Activated T-cell treated with anti-CD3 and anti-CD28 coated beads for 4 hours (primary cell): Measurements from ENCODE around the gene SRGAP3.

Source experiments
- DNase-seq: peaks from one replicate; pipeline ENCODE4 v3.0.0-alpha.2; 2020

Gene SRGAP3

GRCh38 chr3:8981296-8981695 is 268.1 kb downstream of the SRGAP3 start:
- no peak for DNase-seq

DNA sequence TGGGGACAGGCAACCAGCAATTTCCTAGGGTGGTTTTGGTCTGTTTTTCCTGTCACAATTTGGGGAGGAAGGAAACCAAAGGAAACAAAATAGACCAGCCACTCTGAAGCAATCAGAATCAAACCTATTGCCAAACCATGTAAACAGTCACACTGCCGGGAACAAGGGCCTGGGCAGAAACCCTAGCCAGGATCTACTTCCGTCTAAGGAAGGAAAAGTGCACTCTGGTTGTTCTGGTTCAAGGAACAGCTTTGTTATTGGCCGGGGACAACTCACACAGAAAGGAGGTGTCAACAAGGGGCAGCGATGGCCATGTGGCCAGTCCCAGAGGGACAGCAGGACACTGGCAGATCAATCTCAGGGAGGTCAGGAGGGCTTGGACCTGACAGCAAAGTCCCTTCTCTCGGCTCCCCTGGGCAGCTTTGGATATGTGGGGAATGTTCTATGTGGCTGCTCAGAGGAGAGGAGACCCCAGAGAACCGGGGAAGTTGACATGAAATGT is 268.6 kb downstream of the SRGAP3 start:
- DNase-seq = no peak

DNA sequence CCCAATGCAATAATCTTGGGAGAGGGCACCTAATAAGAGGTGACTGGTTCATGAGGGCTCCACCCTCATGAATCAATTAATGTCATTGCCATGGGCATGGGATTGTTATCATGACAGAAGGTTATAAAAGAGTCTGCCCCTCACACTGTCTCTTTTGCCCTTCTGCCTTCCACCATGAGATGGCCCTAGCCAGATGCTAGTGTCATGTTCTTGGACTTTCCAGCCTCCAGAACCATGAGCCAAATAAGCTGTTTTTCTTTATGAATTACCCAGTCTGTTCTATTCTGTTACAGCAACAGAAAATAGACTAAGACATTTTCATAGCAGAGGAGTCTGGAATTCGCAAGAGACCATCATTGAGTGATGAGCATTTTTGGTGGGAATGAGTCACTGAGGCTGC is 270.2 kb downstream of the SRGAP3 start:
- DNase-seq = no peak

GRCh38 chr3:8978551-8978950 is 270.9 kb downstream of the SRGAP3 start:
- DNase-seq = no peak

DNA sequence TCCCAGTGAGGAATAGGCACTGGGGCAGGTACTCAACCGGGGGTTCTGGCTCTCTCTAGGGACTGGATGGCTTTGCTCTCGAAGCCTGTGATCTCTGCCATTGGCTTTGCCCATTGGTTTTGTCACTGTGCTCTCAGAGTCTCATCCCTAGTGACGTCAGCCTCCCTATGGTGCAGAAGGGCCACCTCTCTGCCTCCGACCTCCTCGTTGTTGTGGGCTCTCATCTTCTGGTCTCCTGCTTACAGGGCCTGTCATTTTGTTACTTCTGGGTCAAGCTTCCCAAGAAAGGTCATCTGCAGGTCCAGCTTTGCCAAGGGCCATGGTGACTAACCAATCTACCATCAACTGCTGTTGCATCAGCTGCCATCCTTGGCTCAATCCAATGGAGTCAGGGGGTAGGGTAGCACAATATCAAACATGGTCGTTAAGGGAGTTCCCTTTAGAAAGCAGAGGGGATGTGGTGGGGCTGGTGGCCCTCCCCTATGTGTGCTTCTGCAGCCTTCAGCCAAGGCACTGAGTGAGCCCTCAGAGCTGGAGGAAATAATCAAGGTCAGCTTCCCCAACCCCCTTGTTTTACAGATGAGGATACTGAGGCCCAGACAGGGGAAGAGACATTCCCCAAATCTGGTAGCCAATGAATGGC is 272.8 kb downstream of the SRGAP3 start:
- no peak for DNase-seq

GRCh38 chr3:8975081-8976020 is 274.1 kb downstream of the SRGAP3 start:
- DNase-seq = no peak

- DNase-seq = no peak
These were observed 275.0 kb downstream of the SRGAP3 start for GRCh38 chr3:8974458-8974857.

GRCh38 chr3:8972639-8973038 is 276.8 kb downstream of the SRGAP3 start:
- no peak for DNase-seq

- peak; percentile 72 for DNase-seq
These were observed 278.4 kb downstream of the SRGAP3 start for GRCh38 chr3:8970971-8971589.

DNA sequence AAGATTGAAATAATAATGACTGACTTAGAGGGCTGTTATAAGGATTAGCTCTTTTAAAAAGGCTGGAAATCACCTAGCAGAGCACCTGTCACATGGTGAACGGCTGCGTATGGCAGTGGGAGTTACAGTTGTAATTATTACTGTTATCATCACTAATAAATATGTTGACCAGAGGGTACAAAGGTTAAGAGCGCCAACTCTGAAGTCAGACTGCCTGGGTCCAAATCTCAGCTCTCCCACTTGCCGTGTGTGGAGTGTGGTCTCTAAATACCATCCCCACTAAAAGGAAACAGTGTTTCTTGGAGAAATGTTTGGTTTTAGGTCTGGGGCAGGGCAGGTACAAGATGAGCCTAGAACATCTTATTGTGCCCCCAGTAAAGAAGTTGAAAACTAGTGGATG is 280.2 kb downstream of the SRGAP3 start:
- no peak for DNase-seq

DNA sequence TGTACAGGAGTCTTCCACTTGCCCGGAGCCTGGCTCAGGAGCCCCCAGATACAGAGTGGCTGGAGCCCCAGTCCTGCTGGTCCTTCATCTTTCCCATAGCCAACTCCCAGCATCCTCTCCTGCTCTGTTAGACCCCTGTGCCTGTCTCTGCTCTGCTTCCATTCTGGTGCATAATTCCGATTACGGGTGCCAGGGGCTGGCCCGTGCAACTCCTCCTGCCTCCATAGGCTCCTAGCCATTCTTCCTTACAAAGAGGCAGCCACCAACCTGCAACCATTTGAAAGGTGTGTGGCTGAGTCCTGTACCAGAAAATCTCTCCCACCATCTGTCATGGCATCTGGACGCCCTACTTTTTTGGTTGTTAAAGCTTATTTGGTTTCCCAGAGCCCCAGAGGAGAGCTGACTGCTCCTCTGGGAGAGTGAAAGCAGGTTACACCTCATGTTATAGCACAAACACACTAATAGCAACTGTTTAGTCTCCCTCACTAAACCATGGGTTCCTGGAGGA is 281.0 kb downstream of the SRGAP3 start:
- no peak for DNase-seq

GRCh38 chr3:8967553-8967952 is 281.9 kb downstream of the SRGAP3 start:
- DNase-seq = no peak

GRCh38 chr3:8966820-8967348 is 282.6 kb downstream of the SRGAP3 start:
- no peak for DNase-seq

DNA sequence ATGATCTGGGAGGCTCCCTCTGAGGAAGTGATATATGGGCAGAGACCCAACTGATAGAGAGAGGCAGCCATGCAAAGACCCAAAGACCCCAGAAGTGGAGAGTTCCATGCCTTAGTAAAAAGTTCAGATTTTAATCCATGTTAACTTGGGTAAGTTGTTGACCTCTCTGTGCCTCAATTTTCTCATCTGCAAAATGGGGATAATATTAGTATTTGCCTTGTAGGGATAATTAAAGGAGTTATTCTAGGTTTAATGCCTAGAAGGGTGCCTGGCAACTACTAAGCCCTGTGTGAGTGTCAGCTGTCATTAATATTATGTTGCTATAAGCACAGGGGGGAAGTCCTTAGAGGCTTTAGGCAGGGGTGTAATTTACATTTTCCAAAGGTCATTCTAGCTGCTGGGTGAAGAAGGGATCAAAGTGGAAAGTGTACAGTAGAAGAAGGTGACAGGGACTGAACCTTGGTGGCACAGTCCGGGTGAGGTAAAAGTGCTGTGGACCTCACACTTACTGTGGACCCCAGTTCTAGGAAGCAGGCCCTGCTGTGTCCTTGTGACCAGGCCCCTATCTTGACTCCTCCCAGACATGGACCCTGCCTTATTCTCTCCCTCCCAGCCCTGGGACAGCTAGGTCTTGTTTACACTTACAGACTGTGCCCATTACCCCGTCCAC is 283.2 kb downstream of the SRGAP3 start:
- no peak for DNase-seq

DNA sequence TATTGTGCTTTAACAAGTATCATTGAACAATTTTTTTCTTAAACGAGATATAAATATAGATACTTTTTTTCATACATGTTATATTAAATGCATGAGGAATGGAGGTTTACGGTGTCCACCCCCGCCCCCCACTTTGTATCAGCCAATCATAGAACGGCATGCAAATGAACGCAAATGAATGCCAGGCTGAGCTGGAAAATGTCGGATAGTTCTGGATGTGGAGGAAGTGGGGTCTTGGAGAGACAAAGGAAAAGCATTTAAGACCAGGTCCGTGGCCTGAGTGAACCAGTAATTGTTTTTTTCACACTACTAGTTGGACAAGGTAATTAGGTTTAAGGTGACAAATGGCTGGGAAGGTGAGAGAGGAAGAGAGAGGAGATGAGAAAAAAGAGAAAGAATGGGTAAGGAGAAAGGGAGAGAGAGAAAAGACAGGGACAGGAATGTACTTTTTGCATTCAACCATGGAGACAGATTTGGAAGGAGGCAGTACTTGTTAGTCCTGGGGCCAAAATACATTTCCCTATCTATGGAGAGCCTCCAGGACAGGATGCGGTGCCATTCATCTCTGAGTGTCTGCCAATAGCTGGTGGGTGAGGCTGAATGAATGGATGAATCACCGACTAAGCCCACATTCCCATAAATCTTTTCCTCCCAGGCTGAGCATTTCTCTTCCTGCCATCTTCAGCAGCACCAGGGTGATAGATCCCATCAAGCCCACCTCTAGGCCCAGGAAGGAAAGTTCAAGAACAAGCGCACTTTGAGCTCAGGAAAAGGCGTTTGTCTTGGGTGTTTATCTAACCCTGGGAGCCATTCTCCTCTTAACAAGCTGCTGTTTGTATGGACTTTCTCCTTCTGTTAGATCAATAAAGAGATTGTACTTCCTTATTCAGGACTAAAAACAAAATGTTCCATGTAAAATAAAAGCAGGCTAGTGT is 284.7 kb downstream of the SRGAP3 start:
- DNase-seq = no peak

DNA sequence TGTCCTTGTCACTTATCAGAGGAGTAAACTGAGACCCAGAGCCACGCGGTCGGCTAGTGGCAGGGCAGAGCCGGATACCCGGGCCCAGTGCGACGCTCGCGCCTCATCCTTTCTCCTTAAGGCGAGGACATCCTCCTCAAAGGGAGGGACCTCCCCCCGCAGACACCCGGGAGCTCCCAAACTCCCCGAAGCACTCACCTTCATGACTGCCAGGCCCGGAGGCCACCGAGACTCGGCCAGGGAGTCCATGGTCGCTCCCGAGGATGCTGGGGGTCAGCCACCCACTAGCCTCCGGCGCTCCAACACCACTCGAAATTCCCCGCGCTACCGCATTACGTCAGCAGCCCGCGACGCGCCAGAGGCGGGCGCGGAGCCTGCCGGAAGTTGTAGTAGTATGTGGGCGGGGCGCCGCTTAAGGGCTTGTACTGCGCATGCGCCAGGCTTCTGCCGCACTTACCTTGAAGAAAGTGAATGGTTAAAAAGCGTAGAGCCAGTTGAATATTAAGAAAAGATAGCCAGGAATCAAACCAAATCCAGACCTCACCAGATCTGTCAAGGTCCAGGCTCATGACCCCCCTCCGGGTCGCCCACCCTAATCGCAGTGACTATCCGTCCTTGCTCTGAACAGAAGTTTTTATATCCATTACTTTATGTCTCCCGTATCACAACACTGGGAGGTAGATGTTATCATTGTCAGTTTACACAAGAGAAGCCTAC is 286.2 kb downstream of the SRGAP3 start, which contains the start of gene RAD18:
RAD18 (minus strand) TSS at position 336 of the 717 bp plus-strand sequence; CDS start at position 249, 87 bp downstream.
- DNase-seq = peak; percentile 89

DNA sequence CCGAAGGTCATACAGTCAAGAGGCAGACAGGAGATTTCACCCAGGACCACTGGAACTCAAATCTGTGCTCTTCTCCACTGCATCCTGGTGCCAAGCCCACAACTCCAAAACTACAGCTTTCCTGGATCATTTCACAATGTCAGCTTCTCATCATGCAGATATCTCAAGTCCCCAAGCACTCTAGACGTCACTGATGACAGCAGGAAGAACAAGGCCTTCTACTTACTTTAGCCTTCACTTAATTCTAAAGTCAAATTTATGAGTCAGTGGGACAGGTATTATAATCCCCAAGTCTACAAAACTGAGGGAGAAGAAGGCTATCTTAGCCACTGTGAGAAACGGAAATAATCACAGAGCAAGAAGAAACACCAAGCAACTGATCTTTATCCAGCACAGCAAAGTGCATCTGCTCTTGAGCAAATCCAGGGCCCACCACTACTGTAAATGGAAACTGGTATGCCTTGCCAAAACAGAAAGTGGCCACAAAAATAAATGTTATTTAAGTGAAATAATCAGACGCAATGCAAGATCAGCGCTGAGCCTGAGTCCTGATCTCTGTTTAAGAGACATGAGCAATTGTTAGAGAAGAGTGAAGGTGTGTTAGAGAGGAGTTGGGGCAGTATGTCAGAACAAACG is 287.1 kb downstream of the SRGAP3 start:
- no peak for DNase-seq

DNA sequence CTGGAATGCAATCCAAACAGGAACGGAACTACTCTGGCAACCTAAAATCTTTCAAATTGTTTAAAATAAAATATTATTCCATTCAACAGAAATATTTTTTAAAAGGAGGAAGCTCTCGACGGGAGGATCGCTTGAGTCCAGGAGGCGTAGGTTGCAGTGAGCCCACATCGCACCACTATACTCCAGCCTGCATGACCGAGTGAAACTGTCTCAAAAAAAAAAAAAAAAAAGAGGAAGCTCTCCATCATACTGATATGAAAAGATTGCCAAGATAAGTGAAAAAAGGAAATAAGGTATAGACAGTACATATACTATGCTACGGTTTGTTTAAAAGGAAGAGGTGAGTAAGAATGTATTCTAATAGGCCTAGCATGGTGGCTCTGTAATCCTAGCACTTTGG is 289.8 kb downstream of the SRGAP3 start:
- DNase-seq = no peak

GRCh38 chr3:8954938-8955763 is 294.3 kb downstream of the SRGAP3 start:
- no peak for DNase-seq
